Esophagus squamous epithelium (tissue), 5 donors: ENCODE data around the gene DBT. TPM values are rescaled to one million over a fixed set of nuclear protein-coding genes. Genes with fewer than 3 reads are reported as not detected.

Source experiments
- DNase-seq: peaks from one replicate; lab custom pipeline; 2025; lab: John Stamatoyannopoulos, UW
- H3K27ac ChIP-seq, 4 donors: fragments of 200-600 bp; sonication (generic); one replicate each; pipeline ENCODE4 v1.5.1; 2016 to 2019; ENCODE audit warnings: mild to moderate bottlenecking in 1 of 4
- H3K27me3 ChIP-seq, 4 donors: fragments of 200-600 bp; sonication (generic); 1 replicate in 3 of 4; 2 replicates in 1 of 4; pipeline versions ENCODE4 v1.5.1 to v1.6.0; 2017 to 2021; ENCODE audit warnings: antibody characterized with exemption in 1 of 4
- H3K36me3 ChIP-seq, 3 donors: fragments of 200-600 bp; sonication (generic); one replicate each; pipeline ENCODE4 v1.5.1; 2016 to 2019
- H3K4me1 ChIP-seq, 3 donors: fragments of 200-600 bp; sonication (generic); one replicate each; pipeline ENCODE4 v1.5.1; 2017 to 2019
- H3K4me3 ChIP-seq, 4 donors: fragments of 200-600 bp; sonication (generic); 1 replicate in 3 of 4; 2 replicates in 1 of 4; pipeline ENCODE4 v1.5.1; 2016 to 2019; ENCODE audit warnings: mild to moderate bottlenecking in 2 of 4, moderate library complexity in 1 of 4
- H3K9me3 ChIP-seq, 3 donors: fragments of 200-600 bp; sonication (generic); one replicate each; pipeline ENCODE4 v1.5.1; 2016 to 2019
- CTCF ChIP-seq, 6 experiments: fragments of 450-650 bp in 4 of 6; fragments of 200-600 bp in 2 of 6; sonication (generic) in 2 of 6; IDR thresholded peaks; one replicate each; pipeline ENCODE4 v1.5.1; 2016 to 2019; ENCODE audit warnings: antibody characterized with exemption in 6 of 6, mild to moderate bottlenecking in 4 of 6, moderate library complexity in 4 of 6
- POLR2A ChIP-seq, 4 donors: fragments of 450-650 bp; IDR thresholded peaks; one replicate each; pipeline ENCODE4 v1.6.1; 2017; ENCODE audit warnings: antibody characterized with exemption in 4 of 4, mild to moderate bottlenecking in 4 of 4, moderate library complexity in 3 of 4
- WGBS, 2 donors: methylation state at CpG; one replicate each; pipeline ENCODE4 v1.1.5; 2018; 5-methylcytosine and 5-hydroxymethylcytosine counted together
- intact Hi-C: fragments of 100-400 bp; cut with DNase I; formaldehyde crosslinking; loops from one replicate; pipeline ENCODE4 v1.15.0; 2022
- small RNA-seq, 4 donors: library from RNA; depleted of rRNA; stranded (forward); fragments of <200 nt; gene quantifications; one replicate each; pipeline ENCODE3, GENCODE V24; 2016
- total RNA-seq, 4 donors: library from RNA; depleted of rRNA; stranded (reverse); fragments of >200 nt; gene quantifications; one replicate each; pipeline ENCODE4 v1.1.0, GENCODE V29; 2016
- donor health status: DM: yes; HTN: yes; CAD: no.

Gene DBT
- total RNA-seq, 4 donors from 2014 or later, result 6.1 to 9.4 (median 6.8) TPM

GRCh38 chr1:100145116-100145515 is 104.5 kb downstream of the DBT start:
- intact Hi-C loops, result no loop called here
- no peak overlapping the region for H3K27ac ChIP-seq
- TF ChIP-seq POLR2A (IDR thresholded peaks at IDR 0.05) (no peak), CTCF (IDR thresholded peaks at IDR 0.05) (no peak)
- no peak for DNase-seq
- H3K27me3 ChIP-seq, result no peaks in the 10 kb centered on the region
- 83 to 96% methylated on average over 3 of the region's 3 CpGs for WGBS, 2 donors
- H3K9me3 ChIP-seq, result no peaks in the 10 kb centered on the region
- H3K4me3 ChIP-seq, result no peak overlapping the region
- peaks cover 8 to 100% (median 14%) of the 10 kb centered on the region in 3 donors for H3K36me3 ChIP-seq
- H3K4me1 ChIP-seq, result no peaks in the 10 kb centered on the region

GRCh38 chr1:100142343-100142742 is 107.3 kb downstream of the DBT start:
- WGBS, 2 donors, result 81 to 84% methylated on average over 3 of the region's 3 CpGs
- Histone ChIP-seq H3K9me3 (no peaks in the 10 kb centered on the region), H3K4me1 (no peaks in the 10 kb centered on the region), H3K36me3 (peaks cover 8 to 100% (median 27%) of the 10 kb centered on the region in 3 donors), H3K27me3 (no peaks in the 10 kb centered on the region), H3K4me3 (no peak overlapping the region), H3K27ac (no peak overlapping the region)
- no peak for TF ChIP-seq POLR2A (IDR thresholded peaks at IDR 0.05)
- TF ChIP-seq CTCF (IDR thresholded peaks at IDR 0.05), result no peak
- DNase-seq, result no peak
- intact Hi-C loops, result no loop called here

GRCh38 chr1:100141192-100141591 is 108.4 kb downstream of the DBT start:
- 88 to 94% methylated on average over 3 to 4 of the region's 4 CpGs for WGBS, 2 donors
- no peaks in the 10 kb centered on the region for H3K27me3 ChIP-seq
- peaks cover 8 to 99% (median 31%) of the 10 kb centered on the region in 3 donors for H3K36me3 ChIP-seq
- DNase-seq, result no peak
- no peak for TF ChIP-seq POLR2A (IDR thresholded peaks at IDR 0.05)
- no peak for TF ChIP-seq CTCF (IDR thresholded peaks at IDR 0.05)
- no peak overlapping the region for H3K27ac ChIP-seq
- peaks cover 0 to 2% (median 0%) of the 10 kb centered on the region in 3 donors for H3K4me1 ChIP-seq
- H3K9me3 ChIP-seq, result no peaks in the 10 kb centered on the region
- H3K4me3 ChIP-seq, result no peak overlapping the region
- intact Hi-C loops, result no loop called here

- Histone ChIP-seq H3K27ac (no peak overlapping the region), H3K4me3 (no peak overlapping the region), H3K4me1 (peaks cover 9 to 30% (median 10%) of the 10 kb centered on the region in 3 donors), H3K27me3 (no peaks in the 10 kb centered on the region), H3K36me3 (peaks cover 0 to 63% (median 16%) of the 10 kb centered on the region in 3 donors), H3K9me3 (no peaks in the 10 kb centered on the region)
- no peak for DNase-seq
- WGBS, 2 donors, result 100% methylated on average over 2 of the region's 2 CpGs
- TF ChIP-seq CTCF (IDR thresholded peaks at IDR 0.05) (no peak), POLR2A (IDR thresholded peaks at IDR 0.05) (no peak)
- intact Hi-C loops, result loop anchor here (10.0 kb wide), 1 partner anchor 323 kb away; no protein-coding TSS in a partner anchor
Measured at GRCh38 chr1:100137602-100138001, 112.0 kb downstream of the DBT start.

Small RNAs within 50 kb of the gene (small RNA-seq; reads per million reads assigned to genes)
- gene AL445928.1 (0 reads per million in 4 donors), gene MIR553 (0 reads per million in 4 donors), gene RPL23AP90 (0 reads per million in 4 donors)

Other genes starting within 250 kb of the DBT start
- gene SASS6, start 116.9 kb downstream of the DBT start, total RNA-seq, result 1 to 10 TPM; 1.9 to 6.8 (median 3.8) TPM
- gene TRMT13, start 116.7 kb downstream of the DBT start, total RNA-seq, result 10 to 100 TPM in 2 of 4 donors, 1 to 10 TPM in 2; 7.8 to 28.8 (median 11.8) TPM
- gene LRRC39, start 71.6 kb downstream of the DBT start, total RNA-seq, result under 1 TPM in 2 of 4 donors, not detected in 2; 0.18 to 0.57 TPM
- 10 to 100 TPM; 20.6 to 36.0 (median 23.7) TPM for gene RTCA, start 16.4 kb upstream of the DBT start, total RNA-seq
- gene CDC14A, start 102.7 kb upstream of the DBT start, total RNA-seq, result 1 to 10 TPM; 3.0 to 8.6 (median 4.3) TPM